ENCODE results near the gene ZSCAN23. TPM values are rescaled to one million over a fixed set of nuclear protein-coding genes. Genes with fewer than 3 reads are reported as not detected.

ZSCAN23 gene
- total and polyA plus RNA-seq, 9 of the 15 experiments (the other 6 are each of a cell fraction or from before 2014, with no cell fraction given) = 0.05 to 0.29 (median 0.21) TPM; not detected in 1

DNA sequence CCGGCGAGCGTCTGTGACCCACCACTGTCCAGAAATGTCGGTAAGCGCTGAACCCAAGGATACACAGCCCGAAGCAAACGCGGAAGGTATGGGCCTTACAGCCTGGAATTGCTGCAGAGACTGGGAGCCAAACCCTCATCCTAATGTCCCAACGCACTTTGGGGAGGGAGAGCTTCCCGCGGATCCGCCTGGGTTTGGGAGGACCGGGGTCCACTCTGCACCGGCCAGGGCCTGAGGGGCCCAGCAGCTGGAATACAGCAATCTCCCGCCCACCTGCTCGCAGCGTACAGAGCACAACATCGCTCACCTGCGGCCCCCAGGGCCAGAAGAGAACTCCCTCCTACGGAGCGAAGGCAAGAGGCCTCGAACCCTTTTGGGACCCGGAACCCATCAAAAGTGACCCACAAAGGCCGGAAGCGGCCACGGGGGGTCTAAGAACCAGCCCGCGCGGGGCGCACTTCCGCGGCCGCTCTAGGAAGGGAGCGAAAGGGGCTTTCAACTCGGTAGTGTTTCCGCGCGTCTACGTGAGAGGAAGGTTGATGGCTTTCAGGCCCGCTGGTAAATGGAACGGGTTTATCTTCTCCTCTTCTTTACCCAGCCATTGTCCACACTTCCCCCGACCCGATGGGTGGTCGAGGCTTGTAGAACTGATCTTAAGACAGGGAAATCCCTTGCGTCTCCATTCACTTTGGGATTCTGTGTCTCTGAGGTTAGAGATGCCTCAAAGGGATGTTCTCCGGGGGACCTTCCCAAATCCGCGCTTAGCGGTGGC, 43.8 kb downstream of the ZSCAN23 start, which contains the start of gene ZSCAN12 (continued):
- TF ChIP-seq SAFB (IDR thresholded peaks at IDR 0.05; ENCODE audit: borderline replicate concordance, low read depth, low read length) (peak; percentile 19; the same call in 1 of the 2 replicates), CTBP1 (IDR thresholded peaks at IDR 0.05; ENCODE audit: borderline replicate concordance) (peak; percentile 96), PHF20 (IDR thresholded peaks at IDR 0.05; ENCODE audit: partially characterized antibody) (peak; percentile 96), FOXA1 (IDR thresholded peaks at IDR 0.05; ENCODE audit: borderline replicate concordance) (no peak), RNF2 (IDR thresholded peaks at IDR 0.05) (peak; percentile 77), ZNF212 (CRISPR knock-in tag; IDR thresholded peaks at IDR 0.05) (0 out of 2 replicates have a peak, but pooled peaks have one; percentile 15), ZNF778 (CRISPR knock-in tag; IDR thresholded peaks at IDR 0.05) (no peak), KLF1 (tag; IDR thresholded peaks at IDR 0.05) (0 out of 2 replicates have a peak, but pooled peaks have one; percentile 34), NFYB (IDR thresholded peaks at IDR 0.05; ENCODE audit: extremely low read depth, insufficient read length) (no peak), C11orf30 (IDR thresholded peaks at IDR 0.05; ENCODE audit: low read depth) (peak; percentile 91), ZNF121 (CRISPR knock-in tag; conservative IDR thresholded peaks at IDR 0.05) (0 out of 2 replicates have a peak, but pooled peaks have one; percentile 6), MAFG (tag; conservative IDR thresholded peaks at IDR 0.05) (no peak), ZNF436 (CRISPR knock-in tag; IDR thresholded peaks at IDR 0.05) (0 out of 2 replicates have a peak, but pooled peaks have one; percentile 28), FOXJ3 (CRISPR knock-in tag; IDR thresholded peaks at IDR 0.05) (no peak), MYNN (IDR thresholded peaks at IDR 0.05) (0 out of 2 replicates have a peak, but pooled peaks have one; percentile 42), MYNN (CRISPR knock-in tag; IDR thresholded peaks at IDR 0.05) (no peak), LCOR (CRISPR knock-in tag; IDR thresholded peaks at IDR 0.05) (peak; percentile 99)
- TF ChIP-seq, protein P1, sequence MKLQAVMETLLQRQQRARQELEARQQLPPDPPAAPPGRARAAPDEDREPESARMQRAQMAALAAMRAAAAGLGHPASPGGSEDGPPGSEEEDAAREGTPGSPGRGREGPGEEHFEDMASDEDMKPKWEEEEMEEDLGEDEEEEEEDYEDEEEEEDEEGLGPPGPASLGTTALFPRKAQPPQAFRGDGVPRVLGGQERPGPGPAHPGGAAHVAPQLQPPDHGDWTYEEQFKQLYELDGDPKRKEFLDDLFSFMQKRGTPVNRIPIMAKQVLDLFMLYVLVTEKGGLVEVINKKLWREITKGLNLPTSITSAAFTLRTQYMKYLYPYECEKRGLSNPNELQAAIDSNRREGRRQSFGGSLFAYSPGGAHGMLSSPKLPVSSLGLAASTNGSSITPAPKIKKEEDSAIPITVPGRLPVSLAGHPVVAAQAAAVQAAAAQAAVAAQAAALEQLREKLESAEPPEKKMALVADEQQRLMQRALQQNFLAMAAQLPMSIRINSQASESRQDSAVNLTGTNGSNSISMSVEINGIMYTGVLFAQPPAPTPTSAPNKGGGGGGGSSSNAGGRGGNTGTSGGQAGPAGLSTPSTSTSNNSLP (IDR thresholded peaks at IDR 0.05; ENCODE audit: borderline replicate concordance, low read depth, low read length) = peak; percentile 74; the same call in 1 of the 2 replicates
- TF ChIP-seq, protein P2, sequence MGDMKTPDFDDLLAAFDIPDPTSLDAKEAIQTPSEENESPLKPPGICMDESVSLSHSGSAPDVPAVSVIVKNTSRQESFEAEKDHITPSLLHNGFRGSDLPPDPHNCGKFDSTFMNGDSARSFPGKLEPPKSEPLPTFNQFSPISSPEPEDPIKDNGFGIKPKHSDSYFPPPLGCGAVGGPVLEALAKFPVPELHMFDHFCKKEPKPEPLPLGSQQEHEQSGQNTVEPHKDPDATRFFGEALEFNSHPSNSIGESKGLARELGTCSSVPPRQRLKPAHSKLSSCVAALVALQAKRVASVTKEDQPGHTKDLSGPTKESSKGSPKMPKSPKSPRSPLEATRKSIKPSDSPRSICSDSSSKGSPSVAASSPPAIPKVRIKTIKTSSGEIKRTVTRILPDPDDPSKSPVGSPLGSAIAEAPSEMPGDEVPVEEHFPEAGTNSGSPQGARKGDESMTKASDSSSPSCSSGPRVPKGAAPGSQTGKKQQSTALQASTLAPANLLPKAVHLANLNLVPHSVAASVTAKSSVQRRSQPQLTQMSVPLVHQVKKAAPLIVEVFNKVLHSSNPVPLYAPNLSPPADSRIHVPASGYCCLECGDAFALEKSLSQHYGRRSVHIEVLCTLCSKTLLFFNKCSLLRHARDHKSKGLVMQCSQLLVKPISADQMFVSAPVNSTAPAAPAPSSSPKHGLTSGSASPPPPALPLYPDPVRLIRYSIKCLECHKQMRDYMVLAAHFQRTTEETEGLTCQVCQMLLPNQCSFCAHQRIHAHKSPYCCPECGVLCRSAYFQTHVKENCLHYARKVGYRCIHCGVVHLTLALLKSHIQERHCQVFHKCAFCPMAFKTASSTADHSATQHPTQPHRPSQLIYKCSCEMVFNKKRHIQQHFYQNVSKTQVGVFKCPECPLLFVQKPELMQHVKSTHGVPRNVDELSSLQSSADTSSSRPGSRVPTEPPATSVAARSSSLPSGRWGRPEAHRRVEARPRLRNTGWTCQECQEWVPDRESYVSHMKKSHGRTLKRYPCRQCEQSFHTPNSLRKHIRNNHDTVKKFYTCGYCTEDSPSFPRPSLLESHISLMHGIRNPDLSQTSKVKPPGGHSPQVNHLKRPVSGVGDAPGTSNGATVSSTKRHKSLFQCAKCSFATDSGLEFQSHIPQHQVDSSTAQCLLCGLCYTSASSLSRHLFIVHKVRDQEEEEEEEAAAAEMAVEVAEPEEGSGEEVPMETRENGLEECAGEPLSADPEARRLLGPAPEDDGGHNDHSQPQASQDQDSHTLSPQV (IDR thresholded peaks at IDR 0.05) = peak; percentile 61; the same call in 1 of the 2 replicates
- TF ChIP-seq, protein P3, sequence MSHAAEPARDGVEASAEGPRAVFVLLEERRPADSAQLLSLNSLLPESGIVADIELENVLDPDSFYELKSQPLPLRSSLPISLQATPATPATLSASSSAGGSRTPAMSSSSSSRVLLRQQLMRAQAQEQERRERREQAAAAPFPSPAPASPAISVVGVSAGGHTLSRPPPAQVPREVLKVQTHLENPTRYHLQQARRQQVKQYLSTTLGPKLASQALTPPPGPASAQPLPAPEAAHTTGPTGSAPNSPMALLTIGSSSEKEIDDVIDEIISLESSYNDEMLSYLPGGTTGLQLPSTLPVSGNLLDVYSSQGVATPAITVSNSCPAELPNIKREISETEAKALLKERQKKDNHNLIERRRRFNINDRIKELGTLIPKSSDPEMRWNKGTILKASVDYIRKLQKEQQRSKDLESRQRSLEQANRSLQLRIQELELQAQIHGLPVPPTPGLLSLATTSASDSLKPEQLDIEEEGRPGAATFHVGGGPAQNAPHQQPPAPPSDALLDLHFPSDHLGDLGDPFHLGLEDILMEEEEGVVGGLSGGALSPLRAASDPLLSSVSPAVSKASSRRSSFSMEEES (CRISPR knock-in tag; IDR thresholded peaks at IDR 0.05) = no peak
- TF ChIP-seq, protein P4, sequence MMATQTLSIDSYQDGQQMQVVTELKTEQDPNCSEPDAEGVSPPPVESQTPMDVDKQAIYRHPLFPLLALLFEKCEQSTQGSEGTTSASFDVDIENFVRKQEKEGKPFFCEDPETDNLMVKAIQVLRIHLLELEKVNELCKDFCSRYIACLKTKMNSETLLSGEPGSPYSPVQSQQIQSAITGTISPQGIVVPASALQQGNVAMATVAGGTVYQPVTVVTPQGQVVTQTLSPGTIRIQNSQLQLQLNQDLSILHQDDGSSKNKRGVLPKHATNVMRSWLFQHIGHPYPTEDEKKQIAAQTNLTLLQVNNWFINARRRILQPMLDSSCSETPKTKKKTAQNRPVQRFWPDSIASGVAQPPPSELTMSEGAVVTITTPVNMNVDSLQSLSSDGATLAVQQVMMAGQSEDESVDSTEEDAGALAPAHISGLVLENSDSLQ (IDR thresholded peaks at IDR 0.05) = peak; percentile 69
